PC-3 (cell line): ENCODE results near the gene DNAH1. TPM values are rescaled to one million over a fixed set of nuclear protein-coding genes. Genes with fewer than 3 reads are reported as not detected.

Experiments used
- ATAC-seq: fragments of 200-7000 bp; cut with Tn5 transposase; 2 replicates; pipeline ENCODE4 v1.9.1; 2020; ENCODE audit warnings: mild to moderate bottlenecking, moderate library complexity
- BruUV-seq: library from RNA; stranded (reverse); fragments of 400-500 nt; replicated peaks from 2 replicates; lab custom pipeline; 2021; lab: Mats Ljungman, UMichigan
- CTCF ChIA-PET: fragments of 300-600 bp; sonication (Branson Sonifier 250); formaldehyde crosslinking; loops from one replicate; lab custom pipeline; 2022; ENCODE audit warnings: antibody characterized with exemption; lab: Charles Lee
- POLR2A ChIA-PET: fragments of 300-600 bp; sonication (Branson Sonifier 250); formaldehyde crosslinking; loops from one replicate; lab custom pipeline; 2022; ENCODE audit warnings: antibody characterized with exemption; ENCODE audit not compliant: unreplicated experiment; lab: Charles Lee
- DNase-seq: peaks from one replicate; pipeline ENCODE4 v3.0.0-alpha.2; 2015
- H2AFZ ChIP-seq: fragments of 300-600 bp; sonication (generic); 2 replicates; pipeline ENCODE4 v1.6.0; 2016; ENCODE audit warnings: antibody characterized with exemption, low read length
- H3F3A ChIP-seq: fragments of 300-600 bp; sonication (generic); one replicate; pipeline ENCODE4 v1.6.0; 2017; ENCODE audit warnings: antibody characterized with exemption, low read length, control low read depth, mild to moderate bottlenecking; ENCODE audit not compliant: unreplicated experiment
- H3K27ac ChIP-seq: fragments of 300-600 bp; sonication (generic); 2 replicates; pipeline ENCODE4 v1.5.1; 2016; ENCODE audit warnings: mild to moderate bottlenecking, low read length
- H3K27me3 ChIP-seq: fragments of 300-600 bp; sonication (generic); 2 replicates; pipeline ENCODE4 v1.6.1; 2016; ENCODE audit warnings: low read length, mixed read lengths
- H3K36me3 ChIP-seq: fragments of 300-600 bp; sonication (generic); 2 replicates; pipeline ENCODE4 v1.6.1; 2016; ENCODE audit warnings: low read depth, mixed run types, low read length, mixed read lengths
- H3K4me1 ChIP-seq: fragments of 300-600 bp; sonication (generic); 2 replicates; pipeline ENCODE4 v1.5.1; 2016; ENCODE audit warnings: low read length; ENCODE audit not compliant: insufficient read depth
- H3K4me2 ChIP-seq: fragments of 300-600 bp; sonication (generic); 2 replicates; pipeline ENCODE4 v1.6.0; 2016; ENCODE audit warnings: low read length
- H3K4me3 ChIP-seq: fragments of 300-600 bp; sonication (generic); 2 replicates; pipeline ENCODE4 v1.5.1; 2016; ENCODE audit warnings: mild to moderate bottlenecking, low read length, mixed read lengths
- H3K79me2 ChIP-seq: fragments of 300-600 bp; sonication (generic); 2 replicates; pipeline ENCODE4 v1.6.1; 2017; ENCODE audit warnings: low read length, mixed read lengths
- H3K9ac ChIP-seq: fragments of 300-600 bp; sonication (generic); 2 replicates; pipeline ENCODE4 v1.6.0; 2016; ENCODE audit warnings: mild to moderate bottlenecking, low read length
- H3K9me2 ChIP-seq: fragments of 300-600 bp; sonication (generic); replicated peaks from 2 replicates; pipeline ENCODE4 v1.6.1; 2016; ENCODE audit warnings: mixed run types, low read length, mixed read lengths
- H3K9me3 ChIP-seq: fragments of 300-600 bp; sonication (generic); 2 replicates; pipeline ENCODE4 v1.6.1; 2016; ENCODE audit warnings: low read length, mixed read lengths
- H4K20me1 ChIP-seq: fragments of 300-600 bp; sonication (generic); 2 replicates; pipeline ENCODE4 v1.6.1; 2016; ENCODE audit warnings: low read length, mixed read lengths
- EZH2 ChIP-seq: fragments of 300-600 bp; sonication (generic); IDR thresholded peaks from one replicate; pipeline ENCODE4 v1.6.1; 2017; ENCODE audit warnings: antibody characterized with exemption, mild to moderate bottlenecking, low read length; ENCODE audit not compliant: unreplicated experiment
- EZH2phosphoT487 ChIP-seq: fragments of 300-600 bp; sonication (generic); IDR thresholded peaks from 2 replicates; pipeline ENCODE4 v1.6.1; 2018; ENCODE audit warnings: mild to moderate bottlenecking, antibody characterized with exemption, low read length, borderline replicate concordance
- intact Hi-C: fragments of 100-400 bp; cut with micrococcal nuclease; formaldehyde crosslinking; loops from 2 replicates; pipeline ENCODE4 v1.9.0; 2023
- total RNA-seq: library from RNA; depleted of rRNA; stranded (reverse); fragments of >200 nt; gene quantifications from 2 replicates; pipeline ENCODE4 v1.2.3, GENCODE V29; 2014
- TF ChIP-seq, protein P1 (sequence below): fragments of 300-600 bp; sonication (generic); conservative IDR thresholded peaks from 2 replicates; pipeline ENCODE4 v1.5.1; 2017; ENCODE audit warnings: antibody characterized with exemption, low read depth, mild to moderate bottlenecking, low read length

DNAH1 gene
- total RNA-seq, 1 experiment from 2014 or later = 2.2 TPM

DNA sequence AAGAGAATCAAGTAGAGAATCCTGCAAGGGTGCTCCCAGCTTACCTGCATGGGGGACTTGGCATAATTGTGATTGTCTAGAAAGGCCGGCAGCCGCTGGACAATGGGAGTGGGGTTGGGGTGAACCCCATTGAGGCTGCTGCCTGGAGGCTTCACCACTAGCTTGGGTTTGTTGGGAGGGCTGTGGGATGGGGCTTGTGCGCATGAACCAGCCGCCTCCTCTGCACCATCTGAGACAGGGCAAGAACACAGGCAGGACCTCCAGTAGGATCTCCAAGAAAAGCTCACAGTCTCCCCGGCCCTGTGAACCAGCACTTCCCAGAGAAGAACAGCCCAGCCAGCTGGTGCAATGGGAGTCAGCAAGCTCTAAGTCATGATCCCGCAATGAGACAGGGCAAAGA lies 88.9 kb downstream of the DNAH1 start:
- Histone ChIP-seq H3K27ac (no peak overlapping the region), H3K9me2 (no peaks in the 10 kb centered on the region), H3K36me3 (peaks cover 63% of the 10 kb centered on the region), H2AFZ (no peak overlapping the region), H3F3A (no peaks in the 10 kb centered on the region), H3K4me1 (peaks cover 12% of the 10 kb centered on the region), H4K20me1 (no peaks in the 10 kb centered on the region), H3K4me2 (no peak overlapping the region), H3K79me2 (peaks cover 24% of the 10 kb centered on the region), H3K4me3 (no peak overlapping the region), H3K27me3 (no peaks in the 10 kb centered on the region), H3K9me3 (no peaks in the 10 kb centered on the region), H3K9ac (no peak overlapping the region)
- no TSS peak for BruUV-seq
- CTCF ChIA-PET = no interaction called here
- POLR2A ChIA-PET = no interaction called here
- intact Hi-C loops = no loop called here
- ATAC-seq (no peak), DNase-seq (no peak)
- TF ChIP-seq EZH2 = no peak
- TF ChIP-seq, protein P1, sequence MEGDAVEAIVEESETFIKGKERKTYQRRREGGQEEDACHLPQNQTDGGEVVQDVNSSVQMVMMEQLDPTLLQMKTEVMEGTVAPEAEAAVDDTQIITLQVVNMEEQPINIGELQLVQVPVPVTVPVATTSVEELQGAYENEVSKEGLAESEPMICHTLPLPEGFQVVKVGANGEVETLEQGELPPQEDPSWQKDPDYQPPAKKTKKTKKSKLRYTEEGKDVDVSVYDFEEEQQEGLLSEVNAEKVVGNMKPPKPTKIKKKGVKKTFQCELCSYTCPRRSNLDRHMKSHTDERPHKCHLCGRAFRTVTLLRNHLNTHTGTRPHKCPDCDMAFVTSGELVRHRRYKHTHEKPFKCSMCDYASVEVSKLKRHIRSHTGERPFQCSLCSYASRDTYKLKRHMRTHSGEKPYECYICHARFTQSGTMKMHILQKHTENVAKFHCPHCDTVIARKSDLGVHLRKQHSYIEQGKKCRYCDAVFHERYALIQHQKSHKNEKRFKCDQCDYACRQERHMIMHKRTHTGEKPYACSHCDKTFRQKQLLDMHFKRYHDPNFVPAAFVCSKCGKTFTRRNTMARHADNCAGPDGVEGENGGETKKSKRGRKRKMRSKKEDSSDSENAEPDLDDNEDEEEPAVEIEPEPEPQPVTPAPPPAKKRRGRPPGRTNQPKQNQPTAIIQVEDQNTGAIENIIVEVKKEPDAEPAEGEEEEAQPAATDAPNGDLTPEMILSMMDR = no peak
- no peak for TF ChIP-seq EZH2phosphoT487

- H3K9ac ChIP-seq = no peak overlapping the region
- ChIA-PET CTCF (no interaction called here), POLR2A (no interaction called here)
- DNase-seq (no peak), ATAC-seq (no peak)
- TF ChIP-seq, protein P1 = no peak
- TF ChIP-seq EZH2 (no peak), EZH2phosphoT487 (no peak)
- H3K36me3 ChIP-seq = peaks cover 62% of the 10 kb centered on the region
- no TSS peak for BruUV-seq
- H3K27me3 ChIP-seq = no peaks in the 10 kb centered on the region
- H3K9me2 ChIP-seq = no peaks in the 10 kb centered on the region
- no peaks in the 10 kb centered on the region for H3F3A ChIP-seq
- intact Hi-C loops = no loop called here
- no peak overlapping the region for H3K4me2 ChIP-seq
- no peaks in the 10 kb centered on the region for H4K20me1 ChIP-seq
- peaks cover 12% of the 10 kb centered on the region for H3K4me1 ChIP-seq
- no peak overlapping the region for H3K4me3 ChIP-seq
- H2AFZ ChIP-seq = no peak overlapping the region
- peaks cover 26% of the 10 kb centered on the region for H3K79me2 ChIP-seq
- H3K9me3 ChIP-seq = no peaks in the 10 kb centered on the region
- no peak overlapping the region for H3K27ac ChIP-seq
Measured at GRCh38 chr3:52405601-52406110, 89.5 kb downstream of the DNAH1 start.

DNA sequence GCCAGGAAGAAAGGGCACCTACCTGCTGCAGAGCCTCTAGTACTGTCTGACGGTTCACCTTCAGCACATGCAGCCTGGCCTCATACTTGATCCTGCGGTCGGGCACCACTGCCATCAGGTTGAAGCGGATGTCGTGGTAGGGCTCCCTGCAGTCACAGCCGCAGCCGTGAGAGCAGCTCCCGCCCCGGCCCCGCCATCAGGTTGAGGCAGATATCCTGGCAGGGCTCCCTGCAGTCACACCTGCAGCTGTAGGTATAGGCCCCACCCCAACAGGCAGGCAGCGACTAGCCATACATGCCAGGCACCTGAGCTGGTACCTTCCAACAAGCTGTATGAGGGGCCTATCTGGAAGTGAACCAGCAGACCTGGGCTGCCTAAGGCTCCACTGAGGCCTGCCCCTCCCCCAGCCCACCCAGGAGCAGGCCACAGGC lies 90.1 kb downstream of the DNAH1 start:
- Histone ChIP-seq H3K9ac (no peak overlapping the region), H4K20me1 (no peaks in the 10 kb centered on the region), H3K27ac (no peak overlapping the region), H3K79me2 (peaks cover 32% of the 10 kb centered on the region), H3K27me3 (no peaks in the 10 kb centered on the region), H3K4me1 (peaks cover 12% of the 10 kb centered on the region), H3K36me3 (peaks cover 61% of the 10 kb centered on the region), H3K9me3 (no peaks in the 10 kb centered on the region), H3K9me2 (no peaks in the 10 kb centered on the region), H3F3A (no peaks in the 10 kb centered on the region), H3K4me3 (no peak overlapping the region), H3K4me2 (no peak overlapping the region), H2AFZ (no peak overlapping the region)
- ATAC-seq = no peak
- TF ChIP-seq EZH2phosphoT487 (no peak), EZH2 (no peak)
- TF ChIP-seq, protein P1 = no peak
- BruUV-seq = no TSS peak
- DNase-seq = no peak
- POLR2A ChIA-PET = no interaction called here
- CTCF ChIA-PET = no interaction called here
- intact Hi-C loops = no loop called here
